ENCODE measurements around the gene FCHSD2.
A peak's percentile ranks its signal among the peaks of the same experiment; 100 is the strongest.

The FCHSD2 gene

GRCh38 chr11:72850832-72851231, 291.3 kb downstream of the FCHSD2 start:
- peaks cover 14% of the 10 kb centered on the region; the same call in 1 of the 2 replicates for H3K36me3 ChIP-seq (ENCODE audit: insufficient read depth, low read length)
- H3K27me3 ChIP-seq (ENCODE audit: insufficient read depth, low read length, poor library complexity) = no peaks in the 10 kb centered on the region
- no peak overlapping the region for H3K4me2 ChIP-seq (ENCODE audit: insufficient read depth, low read length)
- H2AFZ ChIP-seq (ENCODE audit: low read depth, low read length) = no peak overlapping the region
- H4K20me1 ChIP-seq (ENCODE audit: insufficient read depth, low read length) = no peaks in the 10 kb centered on the region
- no peak overlapping the region for H3K9ac ChIP-seq (ENCODE audit: low read depth, low read length)
- no peak overlapping the region for H3K27ac ChIP-seq (ENCODE audit: low read length)
- no peaks in the 10 kb centered on the region for H3K4me1 ChIP-seq (ENCODE audit: insufficient read depth, low read length)
- no peaks in the 10 kb centered on the region for H3K9me3 ChIP-seq (ENCODE audit: insufficient read depth, low read length, severe bottlenecking)
- DNase-seq (no peak), ATAC-seq (ENCODE audit: insufficient read depth, low read depth) (no peak)
- H3K79me2 ChIP-seq (ENCODE audit: insufficient read depth, low read length) = no peaks in the 10 kb centered on the region
- H3K4me3 ChIP-seq (ENCODE audit: low read depth in 1 of 2, low read length in 2 of 2) = no peak overlapping the region
- TF ChIP-seq CTCF (IDR thresholded peaks at IDR 0.05; ENCODE audit: borderline replicate concordance, extremely low read depth, low read length, poor library complexity, severe bottlenecking) (no peak), EZH2 (IDR thresholded peaks at IDR 0.05; ENCODE audit: borderline replicate concordance, low read depth, low read length, severe bottlenecking) (no peak)

GRCh38 chr11:72848846-72849466, 293.2 kb downstream of the FCHSD2 start:
- no peaks in the 10 kb centered on the region for H3K4me1 ChIP-seq (ENCODE audit: insufficient read depth, low read length)
- TF ChIP-seq CTCF (IDR thresholded peaks at IDR 0.05; ENCODE audit: borderline replicate concordance, extremely low read depth, low read length, poor library complexity, severe bottlenecking) = peak; percentile 93
- TF ChIP-seq EZH2 (IDR thresholded peaks at IDR 0.05; ENCODE audit: borderline replicate concordance, low read depth, low read length, severe bottlenecking) = no peak

GRCh38 chr11:72844356-72844755, 297.8 kb downstream of the FCHSD2 start:
- no peak overlapping the region for H3K9ac ChIP-seq (ENCODE audit: low read depth, low read length)
- no peaks in the 10 kb centered on the region for H4K20me1 ChIP-seq (ENCODE audit: insufficient read depth, low read length)
- DNase-seq (no peak), ATAC-seq (ENCODE audit: insufficient read depth, low read depth) (no peak)
- no peak overlapping the region for H3K27ac ChIP-seq (ENCODE audit: low read length)
- TF ChIP-seq CTCF (IDR thresholded peaks at IDR 0.05; ENCODE audit: borderline replicate concordance, extremely low read depth, low read length, poor library complexity, severe bottlenecking) (no peak), EZH2 (IDR thresholded peaks at IDR 0.05; ENCODE audit: borderline replicate concordance, low read depth, low read length, severe bottlenecking) (no peak)
- no peak overlapping the region for H3K4me3 ChIP-seq (ENCODE audit: low read depth in 1 of 2, low read length in 2 of 2)
- H3K36me3 ChIP-seq (ENCODE audit: insufficient read depth, low read length) = peaks cover 56% of the 10 kb centered on the region
- no peaks in the 10 kb centered on the region for H3K27me3 ChIP-seq (ENCODE audit: insufficient read depth, low read length, poor library complexity)
- no peaks in the 10 kb centered on the region for H3K9me3 ChIP-seq (ENCODE audit: insufficient read depth, low read length, severe bottlenecking)
- no peak overlapping the region for H3K4me2 ChIP-seq (ENCODE audit: insufficient read depth, low read length)
- H3K79me2 ChIP-seq (ENCODE audit: insufficient read depth, low read length) = no peaks in the 10 kb centered on the region
- H2AFZ ChIP-seq (ENCODE audit: low read depth, low read length) = no peak overlapping the region
- no peaks in the 10 kb centered on the region for H3K4me1 ChIP-seq (ENCODE audit: insufficient read depth, low read length)

More at GRCh38 chr11:72848846-72849466, 293.2 kb downstream of the FCHSD2 start:
- H3K27ac ChIP-seq (ENCODE audit: low read length) = no peak overlapping the region
- peak; percentile 64 for DNase-seq
- peaks cover 19% of the 10 kb centered on the region for H3K36me3 ChIP-seq (ENCODE audit: insufficient read depth, low read length)
- ATAC-seq (ENCODE audit: insufficient read depth, low read depth) = peak; percentile 83
- H4K20me1 ChIP-seq (ENCODE audit: insufficient read depth, low read length) = no peaks in the 10 kb centered on the region
- no peak overlapping the region for H3K4me3 ChIP-seq (ENCODE audit: low read depth in 1 of 2, low read length in 2 of 2)
- H3K4me2 ChIP-seq (ENCODE audit: insufficient read depth, low read length) = no peak overlapping the region
- H3K9ac ChIP-seq (ENCODE audit: low read depth, low read length) = no peak overlapping the region
- no peak overlapping the region for H2AFZ ChIP-seq (ENCODE audit: low read depth, low read length)
- no peaks in the 10 kb centered on the region for H3K27me3 ChIP-seq (ENCODE audit: insufficient read depth, low read length, poor library complexity)
- no peaks in the 10 kb centered on the region for H3K79me2 ChIP-seq (ENCODE audit: insufficient read depth, low read length)
- no peaks in the 10 kb centered on the region for H3K9me3 ChIP-seq (ENCODE audit: insufficient read depth, low read length, severe bottlenecking)

All from DND-41 (cell line).